ENCODE measurements around the gene SLC26A3. TPM values are rescaled to one million over a fixed set of nuclear protein-coding genes. Genes with fewer than 3 reads are reported as not detected.

The SLC26A3 gene
- total and polyA plus RNA-seq, 2 of the 8 experiments (the other 6 are each of a cell fraction or from before 2014, with no cell fraction given), result not detected

DNA sequence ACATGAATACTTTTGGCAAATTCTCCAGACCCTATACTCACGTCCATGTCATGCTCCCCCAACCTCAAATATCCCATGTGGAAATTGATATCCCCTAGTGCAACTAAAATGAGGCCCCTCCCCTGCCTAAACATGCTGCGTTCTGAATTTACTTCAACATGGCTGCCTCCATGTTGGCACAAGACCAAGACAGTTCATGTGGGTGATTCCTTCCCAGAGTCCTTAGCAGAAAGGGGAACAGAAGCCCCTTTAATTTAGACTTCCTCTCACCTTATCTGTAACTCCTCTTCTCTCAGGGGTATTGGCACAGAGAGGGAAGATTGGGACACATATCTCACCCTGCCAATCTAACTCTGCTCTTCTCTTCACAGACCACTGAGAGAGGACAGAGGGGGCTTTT lies 24.5 kb upstream of the SLC26A3 start:
- no peak overlapping the region for H2AK5ac ChIP-seq (ENCODE audit: low read depth, low read length)
- no peaks in the 10 kb centered on the region for H3K36me3 ChIP-seq (ENCODE audit: control insufficient read depth in 2 of 4, insufficient read depth in 4 of 4, low read length in 3 of 4)
- no peak overlapping the region for H3K18ac ChIP-seq (ENCODE audit: extremely low read depth, low read length)
- H3K4me2 ChIP-seq (ENCODE audit: insufficient read depth in 1 of 2, low read depth in 2 of 2, low read length in 2 of 2), result no peak overlapping the region
- ChIA-PET POLR2A (ENCODE audit: partially characterized antibody) (no interaction called here), CTCF (ENCODE audit: partially characterized antibody) (no interaction called here)
- H3K4me1 ChIP-seq (replicated peaks in 1 of 4; ENCODE audit: control insufficient read depth in 3 of 4, insufficient read depth in 4 of 4, low read length in 3 of 4), result no peaks in the 10 kb centered on the region
- no peaks in the 10 kb centered on the region for H4K20me1 ChIP-seq (replicated peaks in 1 of 2; ENCODE audit: control insufficient read depth in 1 of 2, insufficient read depth in 2 of 2, low read length in 2 of 2)
- no peaks in the 10 kb centered on the region for H3K79me2 ChIP-seq (ENCODE audit: control insufficient read depth in 1 of 2, insufficient read depth in 2 of 2, low read length in 2 of 2)
- H4K91ac ChIP-seq (replicated peaks; ENCODE audit: insufficient read length, low read length), result no peak overlapping the region
- H4K8ac ChIP-seq (ENCODE audit: extremely low read depth, insufficient read depth, low read length), result no peak overlapping the region
- no peaks in the 10 kb centered on the region for H3K23me2 ChIP-seq (ENCODE audit: low read depth, low read length)
- H3K79me1 ChIP-seq (ENCODE audit: low read depth, low read length), result no peaks in the 10 kb centered on the region
- H3K9ac ChIP-seq (replicated peaks in 1 of 4; ENCODE audit: extremely low read depth in 1 of 4, low read depth in 3 of 4, low read length in 3 of 4), result no peak overlapping the region
- no peak for DNase-seq (ENCODE audit: low read depth in 1 of 2, low spot score in 2 of 2)
- no peak overlapping the region for H3K27ac ChIP-seq (ENCODE audit: low read depth, low read length)
- H2AFZ ChIP-seq (ENCODE audit: low read length), result 0 out of 2 replicates have a peak overlapping the region, but pooled peaks have one; percentile 7
- no peak overlapping the region for H3K14ac ChIP-seq (ENCODE audit: insufficient read length)
- no peaks in the 10 kb centered on the region for H3K27me3 ChIP-seq (replicated peaks in 1 of 4; ENCODE audit: control insufficient read depth in 3 of 4, extremely low read depth in 1 of 4, insufficient read depth in 3 of 4, low read length in 3 of 4)
- H2BK20ac ChIP-seq (ENCODE audit: low read length), result no peak overlapping the region
- H3K56ac ChIP-seq (replicated peaks; ENCODE audit: insufficient read length, low read depth, low read length), result no peak overlapping the region
- no peak overlapping the region for H2BK12ac ChIP-seq (ENCODE audit: low read depth, low read length)
- H4K5ac ChIP-seq (ENCODE audit: insufficient read length, low read depth, low read length), result no peak overlapping the region
- no peak overlapping the region for H3K4ac ChIP-seq (replicated peaks; ENCODE audit: insufficient read length, low read depth, low read length)
- no peak overlapping the region for H3K4me3 ChIP-seq (ENCODE audit: extremely low read depth in 1 of 4, insufficient read depth in 2 of 4, low read depth in 3 of 4, low read length in 4 of 4)
- WGBS, 2 experiments (ENCODE audit: extremely low coverage in 1 of 2, insufficient coverage in 1 of 2, insufficient read length in 1 of 2, insufficient replicate concordance in 2 of 2, low coverage in 1 of 2, low lambda C conversion rate in 2 of 2, missing lambda C conversion rate in 1 of 2), result 92% methylated on average over 2 of the region's 2 CpGs; no CpG with 5 or more reads in 1 of the 2 experiments
- H2BK5ac ChIP-seq (ENCODE audit: low read depth, low read length), result no peak overlapping the region
- no peak overlapping the region for H2BK120ac ChIP-seq (replicated peaks; ENCODE audit: low read depth, low read length)
- H2BK15ac ChIP-seq (ENCODE audit: low read length), result no peak overlapping the region
- H3K23ac ChIP-seq (ENCODE audit: insufficient read length), result no peak overlapping the region
- H3K9me3 ChIP-seq (ENCODE audit: insufficient read depth in 2 of 2, low read depth in 1 of 2, low read length in 1 of 2), result no peaks in the 10 kb centered on the region
- no peak for FAIRE-seq
- no peak for TF ChIP-seq MAX (IDR thresholded peaks at IDR 0.05)
- TF ChIP-seq CTCF (IDR thresholded peaks at IDR 0.05; ENCODE audit: control extremely low read depth in 1 of 3, insufficient read depth in 1 of 3, low read depth in 1 of 3, low read length in 3 of 3), result no peak
